GM19238 (cell line): ENCODE measurements around the gene SFSWAP.

ENCODE experiments used
- DNase-seq: peaks from one replicate; pipeline ENCODE4 v3.0.0; 2011; ENCODE audit warnings: low spot score; ENCODE audit not compliant: insufficient read length

The SFSWAP gene

GRCh38 chr12:131785763-131786330 lies 75.0 kb downstream of the SFSWAP start:
- DNase-seq, result no peak

GRCh38 chr12:131786331-131786730 lies 75.4 kb downstream of the SFSWAP start:
- no peak for DNase-seq

- no peak for DNase-seq
These were observed 76.3 kb downstream of the SFSWAP start for GRCh38 chr12:131787143-131787660.

- no peak for DNase-seq
These were observed 77.2 kb downstream of the SFSWAP start for GRCh38 chr12:131788070-131788469.

- DNase-seq, result no peak
These were observed 78.7 kb downstream of the SFSWAP start for GRCh38 chr12:131789638-131790037.

- no peak for DNase-seq
These were observed 82.5 kb downstream of the SFSWAP start for GRCh38 chr12:131793243-131794022.

- DNase-seq, result no peak
These were observed 83.2 kb downstream of the SFSWAP start for GRCh38 chr12:131794061-131794460.

GRCh38 chr12:131794573-131794972 lies 83.7 kb downstream of the SFSWAP start:
- no peak for DNase-seq

- no peak for DNase-seq
These were observed 84.2 kb downstream of the SFSWAP start for GRCh38 chr12:131795064-131795463.

- DNase-seq, result no peak
These were observed 85.0 kb downstream of the SFSWAP start for GRCh38 chr12:131795690-131796410.

- no peak for DNase-seq
These were observed 85.5 kb downstream of the SFSWAP start for GRCh38 chr12:131796411-131796736.

- no peak for DNase-seq
These were observed 86.1 kb downstream of the SFSWAP start for GRCh38 chr12:131796754-131797587.

- no peak for DNase-seq
These were observed 86.7 kb downstream of the SFSWAP start for GRCh38 chr12:131797588-131797934.

GRCh38 chr12:131799195-131799594 lies 88.3 kb downstream of the SFSWAP start:
- no peak for DNase-seq

- DNase-seq, result no peak
These were observed 89.1 kb downstream of the SFSWAP start for GRCh38 chr12:131799828-131800593.

GRCh38 chr12:131800594-131801135 lies 89.8 kb downstream of the SFSWAP start:
- DNase-seq, result no peak

- no peak for DNase-seq
These were observed 90.5 kb downstream of the SFSWAP start for GRCh38 chr12:131801254-131801866.

GRCh38 chr12:131803961-131804521 lies 93.2 kb downstream of the SFSWAP start:
- DNase-seq, result no peak

- DNase-seq, result no peak
These were observed 94.5 kb downstream of the SFSWAP start for GRCh38 chr12:131805421-131805820.

- no peak for DNase-seq
These were observed 95.8 kb downstream of the SFSWAP start for GRCh38 chr12:131806674-131807073.
